SU-DHL-6 (cell line): ENCODE results near the gene GRIK4.

Source experiments
- CTCF ChIP-seq: fragments of 200-600 bp; sonication (generic); IDR thresholded peaks from one replicate; pipeline ENCODE4 v1.5.1; 2017; ENCODE audit warnings: antibody characterized with exemption, mild to moderate bottlenecking, low read length, moderate library complexity; ENCODE audit not compliant: insufficient read depth, poor library complexity, severe bottlenecking
- EZH2phosphoT487 ChIP-seq: fragments of 200-600 bp; sonication (generic), shearing (Covaris generic); conservative IDR thresholded peaks from 2 replicates; pipeline ENCODE4 v1.6.1; 2018; ENCODE audit warnings: mild to moderate bottlenecking, antibody characterized with exemption, low read length, moderate library complexity, mixed read lengths

GRCh38 chr11:120823159-120823558 is 311.6 kb downstream of the GRIK4 start:
- TF ChIP-seq EZH2phosphoT487 (no peak), CTCF (no peak)
